HG02981 (cell line): Measurements from ENCODE around the gene RAD51D.
"Not testable (repeated sequence)": the region's sequence is repeated elsewhere in the genome, so short reads cannot be mapped to it uniquely, and the experiment has no call there.

Experiments
- ATAC-seq: cut with Tn5 transposase; IDR thresholded peaks from one replicate; pipeline ENCODE4 v1.9.1; 2021; ENCODE audit warnings: mild to moderate bottlenecking, moderate library complexity; ENCODE audit not compliant: unreplicated experiment

Gene RAD51D

DNA sequence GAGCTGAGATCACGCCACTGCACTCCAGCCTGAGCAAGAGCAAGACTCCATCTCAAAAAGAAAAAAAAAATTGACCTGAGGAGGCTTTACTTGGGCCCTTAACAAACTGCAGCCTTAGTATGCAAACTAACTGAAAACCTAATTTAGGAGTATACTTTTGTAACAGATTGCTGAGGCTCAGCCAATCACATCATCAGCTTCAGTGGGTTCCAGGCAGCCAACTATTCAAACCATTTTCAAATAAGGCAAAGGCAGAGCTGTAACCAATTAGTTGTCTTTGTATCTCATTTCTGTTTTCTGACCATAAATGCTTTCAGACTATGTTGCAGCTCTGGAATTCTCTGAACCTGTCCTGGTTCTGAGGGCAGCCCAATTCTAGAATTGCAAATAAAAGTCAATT lies 23.9 kb downstream of the RAD51D start:
- ATAC-seq = no peak

DNA sequence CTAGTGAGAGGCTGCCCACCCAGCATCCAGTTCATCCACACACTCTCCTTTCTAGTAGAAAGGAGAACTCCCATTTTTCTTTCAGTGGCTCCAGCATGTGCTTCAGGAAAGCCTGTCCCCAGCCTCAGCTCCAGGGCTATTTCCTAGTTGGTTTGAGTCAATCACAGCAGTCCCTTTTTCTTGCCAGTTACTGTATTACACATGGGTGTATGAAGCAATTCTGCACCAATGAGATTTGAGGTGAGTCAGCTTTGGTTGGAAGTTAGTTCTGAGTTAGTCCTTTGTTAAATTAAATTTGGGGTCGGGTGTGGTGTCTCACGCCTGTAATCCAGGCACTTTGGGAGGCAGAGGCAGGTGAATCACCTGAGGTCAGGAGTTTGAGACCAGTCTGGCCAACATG lies 24.8 kb downstream of the RAD51D start:
- ATAC-seq = no peak

DNA sequence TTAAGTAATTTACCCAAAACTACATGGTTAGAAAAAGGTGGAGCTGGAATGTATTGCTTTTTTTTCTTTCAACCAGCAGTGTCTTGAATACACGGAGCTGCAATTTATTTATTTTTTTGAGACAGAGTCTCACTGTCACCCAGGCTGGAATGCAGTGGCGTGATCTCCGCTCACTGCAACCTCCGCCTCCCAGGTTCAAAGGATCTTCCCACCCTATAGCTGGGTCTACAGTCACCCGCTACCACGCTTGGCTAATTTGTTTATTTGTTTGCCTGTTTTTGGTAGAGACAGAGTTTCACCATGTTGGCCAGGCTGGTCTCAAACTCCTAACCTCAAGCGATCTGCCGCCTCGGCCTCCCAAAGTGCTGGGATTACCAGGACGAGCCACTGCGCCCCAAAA lies 29.0 kb downstream of the RAD51D start:
- ATAC-seq = not testable (repeated sequence)

DNA sequence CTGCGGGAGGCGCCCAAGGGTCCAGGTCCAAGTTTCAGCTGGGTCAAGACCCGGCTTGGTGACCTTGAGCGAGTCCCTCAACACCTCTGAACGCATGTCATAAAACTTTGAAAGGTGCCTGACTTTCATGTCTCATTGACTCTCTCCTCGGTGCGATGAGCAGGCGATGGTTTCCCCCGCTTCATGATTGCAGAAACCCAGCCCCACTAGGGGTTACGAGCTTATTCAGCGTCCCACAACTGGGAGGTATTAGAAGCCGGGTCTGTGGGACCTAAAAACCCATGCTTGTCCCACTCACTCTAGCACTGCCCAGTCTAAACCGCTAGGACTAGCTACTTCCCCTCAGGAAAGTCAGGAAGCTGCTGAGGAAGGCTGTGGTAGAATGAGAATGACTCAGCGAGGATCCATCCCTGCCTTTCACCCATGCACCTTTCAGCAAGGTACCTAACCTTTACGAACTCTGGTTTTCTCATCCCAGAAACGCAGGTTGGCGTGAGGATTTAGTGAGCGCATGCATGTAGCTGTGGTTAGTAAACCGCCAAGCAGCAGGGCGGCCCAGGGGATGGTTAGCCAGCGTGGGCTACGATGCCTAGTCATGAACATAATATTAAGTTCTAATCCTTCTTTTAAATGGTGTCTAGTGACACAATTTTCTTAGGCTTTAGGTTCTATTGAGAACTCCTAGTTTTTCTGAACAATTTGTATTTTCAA lies 29.9 kb downstream of the RAD51D start:
- peak; percentile 19 for ATAC-seq

DNA sequence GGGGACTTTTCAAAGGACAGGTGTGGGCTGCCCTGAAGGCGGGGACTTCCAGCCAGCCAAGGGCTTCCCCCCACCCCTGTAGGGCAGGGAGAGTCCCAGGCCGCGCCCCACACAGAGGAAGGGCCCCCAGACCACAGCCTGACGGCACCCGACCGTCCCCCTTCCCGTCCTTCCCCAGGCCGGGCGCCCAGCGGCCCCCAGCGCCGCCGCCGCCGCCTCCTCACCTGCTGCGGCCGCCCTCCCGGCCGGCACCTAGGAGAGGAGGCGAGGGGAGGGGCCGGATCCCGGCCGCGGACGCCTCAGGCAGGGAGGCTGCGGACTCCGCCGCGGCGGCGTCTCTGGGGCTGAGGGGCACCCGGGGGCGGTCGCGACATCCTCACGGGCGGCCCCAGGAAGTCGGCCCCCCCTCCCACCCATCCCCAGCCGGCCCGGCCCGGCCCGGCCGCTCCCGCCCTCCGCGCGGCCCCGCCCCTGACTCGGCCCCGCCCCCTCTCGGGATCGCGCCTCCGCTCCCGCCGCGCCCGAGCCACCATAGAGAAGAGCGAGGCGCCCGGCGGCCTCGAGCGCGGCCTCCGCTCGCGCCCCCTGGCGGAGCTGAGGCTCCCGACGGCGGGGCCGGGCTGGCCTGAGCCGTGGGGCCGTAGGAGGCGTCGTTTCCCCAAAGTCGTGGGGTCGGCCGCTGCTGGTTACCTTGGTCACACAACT lies 30.6 kb downstream of the RAD51D start:
- peak; percentile 75 for ATAC-seq

DNA sequence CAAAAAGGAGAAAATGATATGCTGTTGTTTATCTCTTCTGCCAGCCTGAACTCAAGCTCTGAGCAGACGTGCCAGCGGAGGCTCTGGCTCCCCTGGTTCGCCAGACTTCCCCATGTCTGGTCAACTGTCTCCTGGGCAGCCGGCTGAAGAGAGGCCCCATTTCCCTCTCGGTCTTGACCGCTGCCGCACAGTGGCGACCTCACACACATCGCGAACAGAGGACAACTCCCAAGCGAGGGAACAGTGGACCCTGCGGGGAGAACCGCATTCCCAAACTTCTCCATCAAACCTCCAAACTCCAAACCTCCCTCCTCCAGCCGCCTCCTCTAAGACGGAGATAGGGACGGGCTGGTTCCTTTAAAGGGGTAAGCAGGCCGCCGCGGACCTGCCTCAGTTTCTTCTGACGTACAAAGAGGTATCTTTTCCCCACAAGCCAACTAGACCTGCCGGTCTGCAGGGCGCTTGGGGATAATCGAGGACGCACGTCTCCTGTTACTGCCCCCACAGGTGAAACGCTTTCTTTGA lies 31.2 kb downstream of the RAD51D start:
- ATAC-seq = peak; percentile 8

DNA sequence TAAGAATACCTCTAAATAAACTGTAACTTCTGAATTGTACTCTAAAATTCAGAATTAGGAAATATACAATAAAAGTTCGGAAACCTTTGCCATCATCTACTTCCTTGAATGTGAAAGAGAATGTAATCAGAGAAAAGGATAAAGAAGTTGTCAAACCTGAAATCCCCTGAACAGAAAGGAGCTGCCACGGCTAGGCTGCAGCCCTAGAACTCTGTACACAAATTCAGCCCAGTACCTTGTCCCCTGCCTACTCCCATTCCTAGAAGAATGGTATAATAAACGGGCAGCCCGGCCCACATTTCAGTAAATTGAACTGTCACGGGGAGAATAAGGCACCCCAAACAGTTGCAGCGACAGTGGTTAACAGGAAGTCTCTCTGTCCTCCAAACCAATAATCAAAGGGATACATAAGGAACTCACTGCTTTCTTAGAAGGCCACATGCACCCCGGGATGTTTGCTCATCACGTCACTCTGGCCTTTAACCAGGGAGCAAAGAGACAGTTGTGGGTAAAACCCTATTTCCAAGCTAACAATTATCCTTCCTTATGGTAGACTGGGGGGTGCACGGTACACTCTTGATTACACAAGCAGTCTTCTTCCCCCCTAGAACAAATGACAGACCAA lies 31.8 kb downstream of the RAD51D start:
- ATAC-seq = no peak

DNA sequence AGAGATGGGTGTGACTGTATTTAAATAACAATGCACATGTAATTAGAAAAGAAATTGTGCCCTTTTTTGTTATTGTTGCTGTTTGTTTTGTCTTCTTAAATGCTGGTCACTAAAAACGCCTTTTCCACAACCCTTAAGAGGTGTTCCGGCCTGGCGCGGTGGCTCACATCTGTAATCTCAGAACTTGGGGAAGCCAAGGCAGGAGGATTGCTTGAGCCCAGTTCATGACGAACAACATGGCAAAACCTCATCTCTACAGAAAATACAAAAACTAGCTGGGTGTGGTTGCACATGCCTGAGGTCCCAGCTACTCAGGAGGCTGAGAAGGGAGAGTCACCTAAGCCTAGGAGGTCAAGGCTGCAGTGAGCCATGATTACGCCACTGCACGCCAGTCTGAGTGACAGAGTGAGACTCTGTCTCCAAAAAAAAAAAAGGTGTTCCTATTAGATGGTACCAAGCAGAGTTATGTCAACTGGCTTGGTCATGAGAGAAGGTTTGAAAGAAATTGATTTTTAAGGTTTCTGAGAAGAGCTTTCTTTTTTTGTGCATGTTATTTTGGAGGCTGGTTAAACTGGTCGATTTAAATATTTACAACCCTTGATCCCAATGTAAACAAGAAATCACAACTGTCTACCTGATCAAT lies 32.6 kb downstream of the RAD51D start:
- no peak for ATAC-seq

DNA sequence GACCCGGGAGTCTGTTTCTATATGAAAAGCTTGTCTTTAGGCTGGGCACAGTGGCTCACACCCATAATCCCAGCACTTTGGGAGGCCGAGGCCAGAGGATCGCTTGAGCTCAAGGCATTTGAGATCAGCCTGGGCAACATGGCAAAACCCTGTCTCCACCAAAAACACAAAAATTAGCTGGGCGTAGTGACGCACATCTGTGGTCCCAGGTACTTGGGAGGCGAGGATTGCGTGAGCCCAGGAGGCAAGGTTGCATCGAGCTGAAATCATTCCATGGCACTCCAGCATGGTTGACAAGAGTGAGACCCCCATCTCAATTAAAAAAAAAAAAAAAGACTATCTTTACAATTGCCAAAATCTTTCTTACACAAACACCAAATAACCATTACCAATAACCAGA lies 33.5 kb downstream of the RAD51D start:
- no peak for ATAC-seq

DNA sequence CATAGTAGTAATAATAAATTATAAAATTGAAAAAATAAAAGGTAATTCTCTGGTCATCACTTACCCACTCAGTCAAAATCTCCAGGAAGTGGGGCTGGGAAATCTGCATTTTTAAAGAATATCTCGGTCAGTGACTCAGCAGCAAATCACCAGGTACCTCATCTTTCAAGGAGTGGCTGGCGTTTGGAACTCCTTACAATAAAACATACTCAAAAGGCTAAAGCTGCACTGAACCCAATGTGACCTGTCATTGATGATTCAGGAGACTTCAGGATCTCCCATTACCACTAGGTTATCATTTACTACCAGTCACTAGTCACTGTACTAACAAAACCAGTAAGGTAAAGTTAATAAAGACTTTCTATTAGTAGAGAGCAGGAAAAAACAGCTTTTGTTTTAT lies 34.7 kb downstream of the RAD51D start:
- no peak for ATAC-seq

DNA sequence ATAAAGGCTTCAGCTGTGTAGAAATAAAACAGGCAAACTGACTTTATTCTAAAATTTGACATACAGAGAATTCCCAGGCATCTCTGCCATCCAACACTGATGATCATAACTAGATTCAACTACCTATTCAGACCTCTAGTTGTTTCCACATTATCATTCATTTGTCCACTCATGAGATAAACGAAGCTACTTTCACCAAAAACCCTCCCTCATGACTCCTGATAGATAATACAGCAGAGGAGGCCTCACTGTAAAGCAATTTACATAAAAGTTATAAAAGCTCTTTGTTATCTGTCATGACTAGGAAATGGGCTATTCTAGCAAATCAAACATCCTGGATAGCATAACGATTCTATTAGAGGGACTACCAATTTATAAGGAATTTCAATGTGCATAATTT lies 36.6 kb downstream of the RAD51D start:
- ATAC-seq = no peak

DNA sequence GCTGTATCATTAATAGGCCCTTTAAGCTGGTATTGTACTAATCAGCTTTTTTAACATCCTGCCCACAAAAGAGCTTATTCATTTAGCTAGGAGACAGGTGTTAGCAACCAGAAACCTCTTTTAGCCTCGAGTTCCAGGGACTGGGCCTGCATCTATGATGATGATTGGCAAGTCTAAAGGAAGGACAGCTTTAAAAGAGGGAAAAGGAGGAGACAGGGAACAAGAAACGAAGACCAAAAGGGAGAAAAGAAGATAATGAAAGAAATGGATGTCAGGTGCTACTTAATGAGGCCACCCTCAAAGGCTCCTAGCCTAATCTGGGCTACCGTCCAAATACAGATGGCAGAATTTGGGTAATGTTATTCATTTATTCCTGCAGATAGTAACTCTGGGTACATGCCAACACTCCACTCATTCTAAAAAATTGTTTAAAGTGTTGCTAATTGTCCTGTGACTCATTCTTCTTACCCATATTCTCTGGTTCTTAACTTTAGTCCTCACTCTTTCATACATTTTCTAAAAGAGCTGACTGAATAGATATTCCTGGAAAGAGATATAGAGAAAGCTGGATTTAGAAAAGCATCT lies 37.5 kb downstream of the RAD51D start:
- no peak for ATAC-seq

DNA sequence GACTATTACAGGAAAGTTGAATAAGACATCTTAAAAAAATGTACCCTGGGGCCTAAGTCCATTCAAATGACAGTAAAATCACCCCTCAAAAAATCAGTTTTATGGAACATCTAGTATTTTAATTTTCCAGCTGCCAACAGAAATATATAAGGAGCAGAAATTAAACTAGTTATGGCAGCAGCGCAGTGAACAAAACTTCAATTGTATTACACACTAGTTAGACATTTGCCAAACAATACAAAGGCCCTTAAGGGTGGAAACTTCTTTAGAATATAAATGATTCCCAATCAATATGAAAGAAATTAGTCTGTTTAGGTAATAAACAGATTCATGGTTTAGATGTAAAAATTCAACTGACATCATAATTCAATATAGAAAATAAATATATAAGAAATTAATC lies 38.0 kb downstream of the RAD51D start:
- no peak for ATAC-seq

DNA sequence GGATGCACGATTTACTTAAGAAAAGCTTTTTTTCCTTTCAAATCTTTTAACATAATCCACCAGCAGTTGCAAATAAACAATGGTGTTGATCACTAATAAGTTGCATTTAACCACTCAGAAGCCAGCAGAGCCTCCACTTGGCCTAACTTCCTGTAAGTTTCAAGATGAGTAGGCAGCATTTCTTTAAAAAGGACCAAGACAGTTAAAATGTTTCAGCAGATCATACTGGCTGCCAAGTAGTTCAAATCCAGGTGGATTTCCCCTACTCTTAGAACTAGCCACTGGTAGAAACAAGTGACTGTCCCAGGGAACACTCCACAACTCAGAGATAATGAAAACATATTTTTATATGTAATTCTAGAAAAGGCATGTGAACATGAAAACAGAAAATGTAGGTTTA lies 39.1 kb downstream of the RAD51D start:
- ATAC-seq = no peak

DNA sequence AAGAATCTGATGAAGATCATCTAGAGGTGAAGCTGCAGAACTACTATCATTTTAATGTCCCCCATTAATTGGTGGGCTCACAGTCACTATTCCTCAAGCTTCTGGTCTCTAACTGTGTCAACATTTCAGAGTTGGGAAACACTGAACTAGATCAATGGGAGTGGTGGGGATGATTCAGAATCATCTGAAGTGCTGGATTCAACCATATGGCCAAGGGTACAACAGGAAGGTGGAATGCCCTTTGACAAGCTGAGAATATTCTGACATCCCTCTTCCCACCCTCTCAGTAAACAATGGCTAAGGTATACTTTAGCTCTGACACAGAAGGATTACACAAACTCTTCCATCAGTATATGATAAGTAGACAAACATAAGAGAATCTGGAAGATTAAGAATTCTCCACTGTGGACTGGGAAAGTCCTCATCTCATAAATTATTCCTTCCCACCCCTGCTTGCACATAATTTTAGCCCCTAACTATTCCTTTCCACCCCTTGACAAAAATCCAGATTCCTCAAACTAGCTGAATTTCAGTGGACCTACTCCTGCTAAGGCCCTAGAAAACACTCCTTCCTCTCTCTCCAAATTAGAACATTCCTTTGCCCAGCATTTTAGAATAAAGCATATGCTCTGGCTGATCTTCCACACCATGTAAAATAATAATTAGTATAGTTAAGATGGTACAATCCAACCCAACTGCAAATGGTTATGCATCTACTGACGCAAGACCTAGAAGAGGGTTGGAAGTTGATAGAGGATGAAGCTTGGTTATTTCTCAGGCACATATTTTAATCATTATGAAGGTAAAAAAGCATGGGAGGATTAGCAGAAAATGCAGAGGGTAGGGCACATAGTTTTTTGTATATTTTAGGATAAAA lies 39.9 kb downstream of the RAD51D start:
- no peak for ATAC-seq

DNA sequence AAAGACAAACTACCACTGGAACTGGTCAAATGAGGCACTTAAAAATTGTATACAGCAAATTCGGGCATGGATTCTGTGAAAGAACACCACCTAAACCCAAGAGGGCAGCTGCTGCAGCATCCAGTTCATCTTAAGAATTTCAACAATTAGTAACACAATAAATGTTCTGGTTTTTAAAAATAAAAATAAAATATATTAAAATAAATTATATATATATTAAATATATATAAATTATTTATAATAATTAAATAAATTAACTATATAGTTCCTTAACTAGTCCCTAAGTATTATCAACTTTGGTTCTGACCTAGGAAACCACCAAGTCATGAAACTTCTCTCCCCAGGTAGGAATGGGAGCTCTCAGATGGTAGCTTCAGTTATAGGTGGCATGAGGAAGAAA lies 42.8 kb downstream of the RAD51D start:
- ATAC-seq = no peak

DNA sequence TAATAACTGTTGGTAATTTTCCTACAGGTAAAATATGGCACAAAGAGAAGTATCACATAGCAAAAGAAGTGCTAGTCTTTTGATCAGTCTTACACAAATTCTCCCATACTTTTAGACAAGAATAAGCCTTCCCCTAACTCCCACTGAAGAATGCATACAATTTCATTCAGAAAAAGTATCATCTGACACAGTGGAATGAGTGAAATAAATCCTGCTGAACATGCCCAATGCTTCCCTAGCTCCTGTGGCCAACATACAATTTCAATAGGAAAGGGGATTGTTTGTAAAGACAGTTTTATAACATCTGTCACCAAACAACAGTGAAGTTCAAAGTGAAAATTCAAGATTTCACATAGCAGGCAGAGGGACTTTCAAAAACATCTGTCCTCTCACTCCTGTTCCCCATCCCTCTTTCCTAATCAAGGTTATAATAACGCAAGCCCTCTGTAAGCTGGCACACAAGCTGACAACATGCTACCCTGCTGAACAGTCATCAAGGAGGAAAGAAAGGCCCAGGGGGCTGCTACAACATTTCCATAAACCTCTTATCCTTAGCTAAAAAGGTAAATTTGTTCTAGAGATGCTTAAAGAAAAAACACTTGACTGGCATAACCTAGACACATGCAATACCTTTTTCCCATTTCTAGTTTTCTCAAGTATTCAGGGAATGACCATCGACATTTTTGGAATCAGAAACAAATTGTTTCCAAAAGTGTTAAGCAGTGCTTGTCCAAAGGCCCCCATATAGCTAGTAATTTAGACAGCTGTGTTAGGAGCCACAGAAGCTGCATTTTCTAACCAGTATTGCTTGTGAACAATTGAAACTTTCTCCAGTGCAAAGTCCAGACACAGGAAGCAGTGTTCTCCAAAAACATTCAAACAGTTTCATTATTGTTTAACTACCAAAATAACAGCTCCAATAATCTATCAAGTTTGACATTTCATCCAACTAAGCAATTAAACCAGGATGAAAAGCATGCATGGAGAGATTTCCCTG lies 44.7 kb downstream of the RAD51D start:
- no peak for ATAC-seq

DNA sequence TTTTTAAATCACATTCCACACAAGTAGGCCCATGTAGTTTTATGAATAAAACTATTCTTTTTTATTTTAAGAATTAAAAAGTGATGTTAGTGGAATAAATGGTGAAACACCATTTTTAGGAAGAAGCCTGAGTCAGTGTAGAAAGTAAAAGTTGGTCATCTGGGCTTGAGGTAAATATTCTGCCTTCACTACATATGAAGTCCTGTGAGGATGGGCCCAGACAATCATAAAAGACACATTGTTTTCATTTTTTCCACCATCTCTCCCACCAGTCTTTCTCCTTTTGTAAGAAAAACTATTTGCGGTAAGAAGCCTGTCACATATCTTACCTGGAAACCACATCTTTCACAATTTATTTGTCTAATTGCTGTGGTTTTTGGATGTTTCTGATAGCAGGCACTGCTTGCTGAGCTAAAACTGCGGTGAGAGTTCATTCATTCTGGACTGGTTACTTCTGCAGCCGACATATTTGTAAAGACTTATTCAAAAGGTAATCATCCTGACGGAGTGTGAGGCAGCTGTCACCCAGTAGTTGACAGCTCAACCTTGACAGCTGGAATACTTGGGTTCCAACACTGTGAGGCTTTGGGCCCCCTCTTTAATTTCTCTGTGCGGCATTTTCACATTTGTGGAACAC lies 45.6 kb downstream of the RAD51D start:
- ATAC-seq = no peak
